GM23338 (cell line): Measurements from ENCODE around the gene HJV. TPM values are rescaled to one million over a fixed set of nuclear protein-coding genes. Genes with fewer than 3 reads are reported as not detected.
A peak's percentile ranks its signal among the peaks of the same experiment; 100 is the strongest.

Source experiments
- ATAC-seq: fragments of 200-7000 bp; cut with Tn5 transposase; 3 replicates; pipeline ENCODE4 v1.9.1; 2020
- DNase-seq: peaks from one replicate; pipeline ENCODE4 v3.0.0-alpha.2; 2015; ENCODE audit warnings: low spot score
- H2AFZ ChIP-seq: fragments of 200-600 bp; sonication (generic); 2 replicates; pipeline ENCODE4 v1.8.0; 2016; ENCODE audit warnings: antibody characterized with exemption, mild to moderate bottlenecking, moderate library complexity
- H3F3A ChIP-seq: fragments of 200-600 bp; sonication (generic); replicated peaks from 2 replicates; pipeline ENCODE4 v1.8.0; 2017; ENCODE audit warnings: antibody characterized with exemption, mixed run types, low read depth
- H3K27ac ChIP-seq: fragments of 200-600 bp; sonication (generic); 2 replicates; pipeline ENCODE4 v1.6.1; 2016; ENCODE audit warnings: low read depth
- H3K27me3 ChIP-seq: fragments of 200-600 bp; sonication (generic); 2 replicates; pipeline ENCODE4 v1.8.0; 2016; ENCODE audit warnings: mild to moderate bottlenecking, mixed run types, moderate library complexity; ENCODE audit not compliant: insufficient read depth
- H3K36me3 ChIP-seq: fragments of 200-600 bp; sonication (generic); 2 replicates; pipeline ENCODE4 v1.8.0; 2016; ENCODE audit warnings: mild to moderate bottlenecking; ENCODE audit not compliant: insufficient read depth
- H3K4me1 ChIP-seq: fragments of 200-600 bp; sonication (generic); 2 replicates; pipeline ENCODE4 v1.8.0; 2016; ENCODE audit warnings: mild to moderate bottlenecking, moderate library complexity; ENCODE audit not compliant: insufficient read depth
- H3K4me2 ChIP-seq: fragments of 200-600 bp; sonication (generic); 2 replicates; pipeline ENCODE4 v1.7.1; 2017; ENCODE audit warnings: mixed run types
- H3K4me3 ChIP-seq: fragments of 200-600 bp; sonication (generic); 2 replicates; pipeline ENCODE4 v1.6.1; 2016; ENCODE audit warnings: mixed run types
- H3K79me2 ChIP-seq: fragments of 200-600 bp; sonication (generic); replicated peaks from 2 replicates; pipeline ENCODE4 v1.8.0; 2017; ENCODE audit warnings: mild to moderate bottlenecking; ENCODE audit not compliant: insufficient read depth
- H3K9me2 ChIP-seq: fragments of 200-600 bp; sonication (generic); 2 replicates; pipeline ENCODE4 v1.8.0; 2017; ENCODE audit not compliant: insufficient read depth
- H4K20me1 ChIP-seq: fragments of 200-600 bp; sonication (generic); replicated peaks from 2 replicates; pipeline ENCODE4 v1.8.0; 2017; ENCODE audit warnings: mild to moderate bottlenecking; ENCODE audit not compliant: insufficient read depth
- H3K27ac Mint-ChIP-seq: 2 replicates; pipeline ENCODE4 v1.8.0; 2020; ENCODE audit warnings: inconsistent platforms, mild to moderate bottlenecking, moderate library complexity, mixed read lengths
- H3K27me3 Mint-ChIP-seq: 3 replicates; pipeline ENCODE4 v1.8.0; 2022; ENCODE audit warnings: low read depth, mild to moderate bottlenecking, moderate library complexity, mixed read lengths, inconsistent platforms; ENCODE audit not compliant: insufficient read depth, poor library complexity
- H3K36me3 Mint-ChIP-seq: 3 replicates; pipeline ENCODE4 v1.8.0; 2021; ENCODE audit warnings: low read depth, mild to moderate bottlenecking, inconsistent platforms, moderate library complexity, mixed read lengths
- H3K4me1 Mint-ChIP-seq: 3 replicates; pipeline ENCODE4 v1.8.0; 2020; ENCODE audit warnings: mild to moderate bottlenecking, inconsistent platforms, mixed read lengths
- H3K4me3 Mint-ChIP-seq: 3 replicates; pipeline ENCODE4 v1.8.0; 2021; ENCODE audit warnings: moderate library complexity, mild to moderate bottlenecking, inconsistent platforms, mixed read lengths
- H3K9me3 Mint-ChIP-seq: 3 replicates; pipeline ENCODE4 v1.8.0; 2020; ENCODE audit warnings: moderate library complexity, mild to moderate bottlenecking, inconsistent platforms, mixed read lengths
- CTCF ChIP-seq, 2 experiments: fragments of 200-600 bp in 1 of 2; sonication (generic) in 1 of 2; conservative IDR thresholded peaks; 2 replicates each; pipeline versions ENCODE4 v1.5.1 to v1.6.1; 2016 to 2017; ENCODE audit warnings: antibody characterized with exemption in 2 of 2, low read depth in 2 of 2, mild to moderate bottlenecking in 2 of 2, moderate library complexity in 1 of 2
- EZH2phosphoT487 ChIP-seq: fragments of 200-600 bp; sonication (generic); IDR thresholded peaks from one replicate; pipeline ENCODE4 v1.8.1; 2018; ENCODE audit warnings: antibody characterized with exemption; ENCODE audit not compliant: unreplicated experiment
- ZNF331 ChIP-seq: fragments of 250-450 bp; sonication (Bioruptor Pico); IDR thresholded peaks from 2 replicates; pipeline ENCODE4 v1.5.0; 2020; ENCODE audit warnings: low read depth, mild to moderate bottlenecking, moderate library complexity
- polyA plus RNA-seq: library from polyadenylated mRNA; unstranded; fragments of >200 nt; fragmentation: Nextera tagmentation; extraction: Ambion mirVana; gene quantifications from 2 replicates; pipeline ENCODE4 v1.2.1, GENCODE V29; 2016
- total RNA-seq: library from RNA; depleted of rRNA; stranded (reverse); fragments of >200 nt; shearing (Covaris generic); gene quantifications from 2 replicates; pipeline ENCODE4 v1.2.3, GENCODE V29; 2014
- TF ChIP-seq, protein P1 (sequence below): fragments of 250-450 bp; sonication (Bioruptor Pico); IDR thresholded peaks from 2 replicates; pipeline ENCODE4 v1.5.0; 2020; ENCODE audit warnings: mild to moderate bottlenecking, moderate library complexity

Gene HJV
- total and polyA plus RNA-seq, 2 experiments from 2014 or later: 0.42 to 0.45 TPM

- ATAC-seq (peak; percentile 4), DNase-seq (peak; percentile 64)
- Histone ChIP-seq H3F3A (peaks cover 6% of the 10 kb centered on the region; the same call in 1 of the 2 replicates), H3K27me3 (no peaks in the 10 kb centered on the region), H3K4me2 (peak overlapping the region; percentile 70), H3K36me3 (no peaks in the 10 kb centered on the region), H4K20me1 (no peaks in the 10 kb centered on the region), H3K79me2 (no peaks in the 10 kb centered on the region), H3K4me3 (peak overlapping the region; percentile 46), H3K27ac (no peak overlapping the region), H2AFZ (peak overlapping the region; percentile 87), H3K4me1 (no peaks in the 10 kb centered on the region), H3K9me2 (no peaks in the 10 kb centered on the region)
- H3K9me3 Mint-ChIP-seq: peaks cover 23% of the 10 kb centered on the region
- peaks cover 10% of the 10 kb centered on the region; the same call in 2 of the 3 replicates for H3K36me3 Mint-ChIP-seq
- TF ChIP-seq, protein P1, sequence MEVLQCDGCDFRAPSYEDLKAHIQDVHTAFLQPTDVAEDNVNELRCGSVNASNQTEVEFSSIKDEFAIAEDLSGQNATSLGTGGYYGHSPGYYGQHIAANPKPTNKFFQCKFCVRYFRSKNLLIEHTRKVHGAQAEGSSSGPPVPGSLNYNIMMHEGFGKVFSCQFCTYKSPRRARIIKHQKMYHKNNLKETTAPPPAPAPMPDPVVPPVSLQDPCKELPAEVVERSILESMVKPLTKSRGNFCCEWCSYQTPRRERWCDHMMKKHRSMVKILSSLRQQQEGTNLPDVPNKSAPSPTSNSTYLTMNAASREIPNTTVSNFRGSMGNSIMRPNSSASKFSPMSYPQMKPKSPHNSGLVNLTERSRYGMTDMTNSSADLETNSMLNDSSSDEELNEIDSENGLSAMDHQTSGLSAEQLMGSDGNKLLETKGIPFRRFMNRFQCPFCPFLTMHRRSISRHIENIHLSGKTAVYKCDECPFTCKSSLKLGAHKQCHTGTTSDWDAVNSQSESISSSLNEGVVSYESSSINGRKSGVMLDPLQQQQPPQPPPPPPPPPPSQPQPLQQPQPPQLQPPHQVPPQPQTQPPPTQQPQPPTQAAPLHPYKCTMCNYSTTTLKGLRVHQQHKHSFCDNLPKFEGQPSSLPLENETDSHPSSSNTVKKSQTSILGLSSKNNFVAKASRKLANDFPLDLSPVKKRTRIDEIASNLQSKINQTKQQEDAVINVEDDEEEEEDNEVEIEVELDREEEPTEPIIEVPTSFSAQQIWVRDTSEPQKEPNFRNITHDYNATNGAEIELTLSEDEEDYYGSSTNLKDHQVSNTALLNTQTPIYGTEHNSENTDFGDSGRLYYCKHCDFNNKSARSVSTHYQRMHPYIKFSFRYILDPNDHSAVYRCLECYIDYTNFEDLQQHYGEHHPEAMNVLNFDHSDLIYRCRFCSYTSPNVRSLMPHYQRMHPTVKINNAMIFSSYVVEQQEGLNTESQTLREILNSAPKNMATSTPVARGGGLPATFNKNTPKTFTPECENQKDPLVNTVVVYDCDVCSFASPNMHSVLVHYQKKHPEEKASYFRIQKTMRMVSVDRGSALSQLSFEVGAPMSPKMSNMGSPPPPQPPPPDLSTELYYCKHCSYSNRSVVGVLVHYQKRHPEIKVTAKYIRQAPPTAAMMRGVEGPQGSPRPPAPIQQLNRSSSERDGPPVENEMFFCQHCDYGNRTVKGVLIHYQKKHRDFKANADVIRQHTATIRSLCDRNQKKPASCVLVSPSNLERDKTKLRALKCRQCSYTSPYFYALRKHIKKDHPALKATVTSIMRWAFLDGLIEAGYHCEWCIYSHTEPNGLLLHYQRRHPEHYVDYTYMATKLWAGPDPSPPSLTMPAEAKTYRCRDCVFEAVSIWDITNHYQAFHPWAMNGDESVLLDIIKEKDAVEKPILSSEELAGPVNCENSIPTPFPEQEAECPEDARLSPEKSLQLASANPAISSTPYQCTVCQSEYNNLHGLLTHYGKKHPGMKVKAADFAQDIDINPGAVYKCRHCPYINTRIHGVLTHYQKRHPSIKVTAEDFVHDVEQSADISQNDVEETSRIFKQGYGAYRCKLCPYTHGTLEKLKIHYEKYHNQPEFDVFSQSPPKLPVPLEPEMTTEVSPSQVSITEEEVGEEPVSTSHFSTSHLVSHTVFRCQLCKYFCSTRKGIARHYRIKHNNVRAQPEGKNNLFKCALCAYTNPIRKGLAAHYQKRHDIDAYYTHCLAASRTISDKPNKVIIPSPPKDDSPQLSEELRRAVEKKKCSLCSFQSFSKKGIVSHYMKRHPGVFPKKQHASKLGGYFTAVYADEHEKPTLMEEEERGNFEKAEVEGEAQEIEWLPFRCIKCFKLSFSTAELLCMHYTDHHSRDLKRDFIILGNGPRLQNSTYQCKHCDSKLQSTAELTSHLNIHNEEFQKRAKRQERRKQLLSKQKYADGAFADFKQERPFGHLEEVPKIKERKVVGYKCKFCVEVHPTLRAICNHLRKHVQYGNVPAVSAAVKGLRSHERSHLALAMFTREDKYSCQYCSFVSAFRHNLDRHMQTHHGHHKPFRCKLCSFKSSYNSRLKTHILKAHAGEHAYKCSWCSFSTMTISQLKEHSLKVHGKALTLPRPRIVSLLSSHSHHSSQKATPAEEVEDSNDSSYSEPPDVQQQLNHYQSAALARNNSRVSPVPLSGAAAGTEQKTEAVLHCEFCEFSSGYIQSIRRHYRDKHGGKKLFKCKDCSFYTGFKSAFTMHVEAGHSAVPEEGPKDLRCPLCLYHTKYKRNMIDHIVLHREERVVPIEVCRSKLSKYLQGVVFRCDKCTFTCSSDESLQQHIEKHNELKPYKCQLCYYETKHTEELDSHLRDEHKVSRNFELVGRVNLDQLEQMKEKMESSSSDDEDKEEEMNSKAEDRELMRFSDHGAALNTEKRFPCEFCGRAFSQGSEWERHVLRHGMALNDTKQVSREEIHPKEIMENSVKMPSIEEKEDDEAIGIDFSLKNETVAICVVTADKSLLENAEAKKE (CRISPR knock-in tag): no peak
- no peak for TF ChIP-seq EZH2phosphoT487
- H3K4me1 Mint-ChIP-seq: peaks cover 12% of the 10 kb centered on the region
- H3K4me3 Mint-ChIP-seq: peak overlapping the region; percentile 99
- H3K27me3 Mint-ChIP-seq: peaks cover 42% of the 10 kb centered on the region
- H3K27ac Mint-ChIP-seq: no peak overlapping the region
Observed at GRCh38 chr1:146035048-146035423, 13.5 kb upstream of the HJV start.

- H3K4me3 ChIP-seq: no peak overlapping the region
- no peaks in the 10 kb centered on the region for H3F3A ChIP-seq
- H3K27me3 Mint-ChIP-seq: peaks cover 26% of the 10 kb centered on the region
- H3K27me3 ChIP-seq: no peaks in the 10 kb centered on the region
- H3K36me3 Mint-ChIP-seq: peaks cover 7% of the 10 kb centered on the region; the same call in 1 of the 3 replicates
- ATAC-seq (no peak), DNase-seq (peak; percentile 58)
- no peaks in the 10 kb centered on the region for H3K36me3 ChIP-seq
- no peak overlapping the region for H3K4me3 Mint-ChIP-seq
- no peaks in the 10 kb centered on the region for H3K4me1 ChIP-seq
- H2AFZ ChIP-seq: no peak overlapping the region
- peaks cover 14% of the 10 kb centered on the region for H3K9me3 Mint-ChIP-seq
- H3K79me2 ChIP-seq: no peaks in the 10 kb centered on the region
- no peak overlapping the region for H3K4me2 ChIP-seq
- H3K4me1 Mint-ChIP-seq: peaks cover 12% of the 10 kb centered on the region
- no peaks in the 10 kb centered on the region for H3K9me2 ChIP-seq
- H3K27ac Mint-ChIP-seq: no peak overlapping the region
- no peaks in the 10 kb centered on the region for H4K20me1 ChIP-seq
- H3K27ac ChIP-seq: no peak overlapping the region
- TF ChIP-seq CTCF (conservative IDR thresholded peaks at IDR 0.05; ENCODE audit: low read depth in 2 of 2): peak; percentile 43 to 54
- no peak for TF ChIP-seq ZNF331
Observed at GRCh38 chr1:146032631-146033219, 11.2 kb upstream of the HJV start.
